IMR-90 (cell line): ENCODE data around the gene KAZN. TPM values are rescaled to one million over a fixed set of nuclear protein-coding genes. Genes with fewer than 3 reads are reported as not detected.

Experiments used
- ATAC-seq: fragments of 200-7000 bp; cut with Tn5 transposase; 2 replicates; pipeline ENCODE4 v1.9.1; 2020; ENCODE audit warnings: low read depth, mild to moderate bottlenecking, moderate library complexity
- BruUV-seq: library from RNA; stranded (reverse); fragments of 400-500 nt; replicated peaks from 2 replicates; lab custom pipeline; 2021; lab: Mats Ljungman, UMichigan
- CTCF ChIA-PET: fragments of 300-600 bp; formaldehyde crosslinking; extraction: SDS; loops from one replicate; lab custom pipeline; 2021; ENCODE audit warnings: antibody characterized with exemption; lab: Yijun Ruan, JAX
- POLR2A ChIA-PET: fragments of 300-600 bp; sonication (Branson Sonifier 250); formaldehyde crosslinking; loops from one replicate; lab custom pipeline; 2022; ENCODE audit warnings: antibody characterized with exemption; ENCODE audit not compliant: unreplicated experiment; lab: Charles Lee
- DNase-seq: peaks from one replicate; pipeline ENCODE4 v3.0.0; 2013
- H2AFZ ChIP-seq: replicated peaks from 2 replicates; pipeline ENCODE3; 2013; ENCODE audit warnings: low read length, mild to moderate bottlenecking; ENCODE audit not compliant: poor library complexity
- H2AK5ac ChIP-seq: 2 replicates; pipeline ENCODE4 v1.6.1; 2013; ENCODE audit warnings: low read depth, low read length, inconsistent platforms
- H2AK9ac ChIP-seq: replicated peaks from 2 replicates; pipeline ENCODE3; 2013; ENCODE audit warnings: mild to moderate bottlenecking, low read depth, low read length, moderate library complexity; ENCODE audit not compliant: poor library complexity
- H2BK120ac ChIP-seq: 2 replicates; pipeline ENCODE4 v1.6.1; 2013; ENCODE audit warnings: low read depth, low read length, inconsistent platforms
- H2BK15ac ChIP-seq: 3 replicates; pipeline ENCODE4 v1.6.1; 2013; ENCODE audit warnings: low read depth, low read length, inconsistent platforms
- H2BK20ac ChIP-seq: 2 replicates; pipeline ENCODE4 v1.6.1; 2013; ENCODE audit warnings: low read depth, mild to moderate bottlenecking, inconsistent platforms, low read length, moderate library complexity
- H2BK5ac ChIP-seq: 2 replicates; pipeline ENCODE4 v1.6.1; 2013; ENCODE audit warnings: mild to moderate bottlenecking, low read depth, low read length, inconsistent platforms; ENCODE audit not compliant: poor library complexity, severe bottlenecking
- H3K14ac ChIP-seq: replicated peaks from 2 replicates; pipeline ENCODE4 v1.6.1; 2013; ENCODE audit warnings: low read depth, low read length, inconsistent platforms
- H3K18ac ChIP-seq: 2 replicates; pipeline ENCODE4 v1.6.1; 2013; ENCODE audit warnings: low read depth, low read length, control low read depth
- H3K23ac ChIP-seq: 2 replicates; pipeline ENCODE4 v1.6.1; 2013; ENCODE audit warnings: low read depth, low read length, inconsistent platforms
- H3K27ac ChIP-seq: 2 replicates; pipeline ENCODE4 v1.5.1; 2013; ENCODE audit warnings: mild to moderate bottlenecking, control low read depth, low read length; ENCODE audit not compliant: insufficient read depth
- H3K27me3 ChIP-seq: 2 replicates; pipeline ENCODE4 v1.6.1; 2013; ENCODE audit warnings: low read length; ENCODE audit not compliant: control insufficient read depth, insufficient read depth
- H3K36me3 ChIP-seq: 2 replicates; pipeline ENCODE4 v1.6.1; 2013; ENCODE audit warnings: low read length, mixed read lengths; ENCODE audit not compliant: control insufficient read depth, insufficient read depth
- H3K4ac ChIP-seq: 2 replicates; pipeline ENCODE4 v1.6.1; 2013; ENCODE audit warnings: low read depth, low read length, inconsistent platforms
- H3K4me1 ChIP-seq: 2 replicates; pipeline ENCODE4 v1.6.1; 2013; ENCODE audit warnings: low read length, mixed read lengths; ENCODE audit not compliant: control insufficient read depth, insufficient read depth
- H3K4me2 ChIP-seq: 2 replicates; pipeline ENCODE4 v1.6.1; 2013; ENCODE audit warnings: low read depth, mild to moderate bottlenecking, control low read depth, low read length, moderate library complexity
- H3K4me3 ChIP-seq: 2 replicates; pipeline ENCODE4 v1.5.1; 2013; ENCODE audit warnings: low read depth, mild to moderate bottlenecking, control low read depth, low read length, moderate library complexity; ENCODE audit not compliant: insufficient read depth
- H3K56ac ChIP-seq: 2 replicates; pipeline ENCODE4 v1.6.1; 2013; ENCODE audit warnings: low read length, inconsistent platforms; ENCODE audit not compliant: insufficient read depth; ENCODE audit errors: extremely low read depth
- H3K79me1 ChIP-seq, 2 experiments: 2 replicates each; pipeline ENCODE4 v1.6.1; 2013; ENCODE audit warnings: low read length in 2 of 2, inconsistent platforms in 1 of 2, low read depth in 1 of 2
- H3K9ac ChIP-seq: 2 replicates; pipeline ENCODE4 v1.6.1; 2013; ENCODE audit warnings: low read depth, low read length, control low read depth
- H3K9me1 ChIP-seq: 2 replicates; pipeline ENCODE4 v1.6.1; 2013; ENCODE audit warnings: low read length, inconsistent platforms; ENCODE audit not compliant: insufficient read depth
- H3K9me3 ChIP-seq: 2 replicates; pipeline ENCODE4 v1.6.1; 2013; ENCODE audit warnings: low read length; ENCODE audit not compliant: control insufficient read depth, insufficient read depth
- H4K20me1 ChIP-seq: 2 replicates; pipeline ENCODE4 v1.6.1; 2013; ENCODE audit warnings: low read length, inconsistent platforms; ENCODE audit not compliant: insufficient read depth
- H4K5ac ChIP-seq: 2 replicates; pipeline ENCODE4 v1.6.1; 2013; ENCODE audit warnings: mild to moderate bottlenecking, low read depth, low read length, control low read depth
- H4K8ac ChIP-seq, 2 experiments: 2 replicates each; pipeline ENCODE4 v1.6.1; 2013; ENCODE audit warnings: low read depth in 2 of 2, low read length in 2 of 2, control low read depth in 1 of 2, inconsistent platforms in 1 of 2
- H4K91ac ChIP-seq: 2 replicates; pipeline ENCODE4 v1.6.1; 2013; ENCODE audit warnings: low read depth, low read length, inconsistent platforms; ENCODE audit not compliant: insufficient read depth
- BHLHE40 ChIP-seq: fragments of 150-350 bp; IDR thresholded peaks from 2 replicates; pipeline ENCODE4 v1.6.1; 2016; ENCODE audit warnings: mild to moderate bottlenecking, low read depth, low read length
- CHD1 ChIP-seq: IDR thresholded peaks from 2 replicates; pipeline ENCODE4 v1.6.1; 2012; ENCODE audit warnings: low read depth, low read length, improper control_type of control experiment
- CTCF ChIP-seq: conservative IDR thresholded peaks from 2 replicates; pipeline ENCODE4 v1.5.1; 2012; ENCODE audit warnings: mild to moderate bottlenecking, low read depth, low read length, improper control_type of control experiment
- NFE2L2 ChIP-seq: fragments of 150-350 bp; IDR thresholded peaks from 2 replicates; pipeline ENCODE4 v1.6.1; 2016; ENCODE audit warnings: low read depth, mild to moderate bottlenecking, low read length
- RCOR1 ChIP-seq: IDR thresholded peaks from 2 replicates; pipeline ENCODE4 v1.6.1; 2012; ENCODE audit warnings: mild to moderate bottlenecking, low read length, improper control_type of control experiment; ENCODE audit not compliant: insufficient replicate concordance
- WGBS, 2 experiments: methylation state at CpG; one replicate each; pipeline versions ENCODE4 v1.1.5 to v1.1.7; 2013; ENCODE audit warnings: missing lambda C conversion rate in 2 of 2; ENCODE audit not compliant: insufficient read length in 1 of 2; ENCODE audit errors: extremely low coverage in 2 of 2; 5-methylcytosine and 5-hydroxymethylcytosine counted together
- dilution Hi-C: fragments of 300-500 bp; cut with HindIII; formaldehyde crosslinking; loops from one replicate; pipeline ENCODE4 v1.14.3; 2018; ENCODE audit warnings: low sequenced_read_pairs; ENCODE audit not compliant: unreplicated experiment
- in situ Hi-C: fragments of 300-500 bp; cut with MboI; formaldehyde crosslinking; loops from 3 replicates; pipeline ENCODE4 v1.14.3; 2019; ENCODE audit warnings: low sequenced_read_pairs, inconsistent platforms, mixed read lengths
- intact Hi-C: fragments of 100-400 bp; cut with micrococcal nuclease; formaldehyde crosslinking; loops from 2 replicates; pipeline ENCODE4 v1.10.0; 2022
- polyA plus RNA-seq, 3 experiments: library from polyadenylated mRNA; depleted of rRNA; stranded (reverse); fragments of >200 nt; gene quantifications; 2 replicates each; pipeline ENCODE4 v1.2.3, GENCODE V29; 2012; ENCODE audit warnings: low replicate concordance in 1 of 3
- total RNA-seq: library from RNA; depleted of rRNA; stranded (reverse); fragments of >200 nt; gene quantifications from 2 replicates; pipeline ENCODE4 v1.2.3, GENCODE V29; 2012

The KAZN gene
- total and polyA plus RNA-seq, 2 of the 4 experiments (the other 2 are of a cell fraction): 5.2 to 10.5 TPM

GRCh38 chr1:15123270-15123669, 524.8 kb downstream of the KAZN start:
- no peak overlapping the region for H3K18ac ChIP-seq
- H3K14ac ChIP-seq: no peak overlapping the region
- H3K79me1 ChIP-seq: no peaks in the 10 kb centered on the region
- no peaks in the 10 kb centered on the region for H3K36me3 ChIP-seq
- no peak for DNase-seq
- H4K91ac ChIP-seq: no peak overlapping the region
- in situ Hi-C loops (no loop called here), intact Hi-C loops (no loop called here), dilution Hi-C loops (no loop called here)
- WGBS, 2 experiments: 17% methylated on average over 1 of the region's 5 CpGs; no CpG with 5 or more reads in 1 of the 2 experiments
- no peak overlapping the region for H2AFZ ChIP-seq
- no peak overlapping the region for H2BK15ac ChIP-seq
- H3K9me3 ChIP-seq: no peaks in the 10 kb centered on the region
- H4K8ac ChIP-seq: no peak overlapping the region
- H2BK20ac ChIP-seq: no peak overlapping the region
- H4K20me1 ChIP-seq: no peaks in the 10 kb centered on the region; the same call in 1 of the 2 replicates
- H3K4me2 ChIP-seq: no peak overlapping the region
- no peak for ATAC-seq
- TF ChIP-seq RCOR1 (no peak), NFE2L2 (no peak), CHD1 (no peak), CTCF (no peak), BHLHE40 (no peak)
- no peaks in the 10 kb centered on the region for H3K9me1 ChIP-seq
- H3K27ac ChIP-seq: no peak overlapping the region
- BruUV-seq: no TSS peak
- ChIA-PET CTCF (interaction anchor here (0.6 kb wide), 1 partner anchor 109 kb away, joined by 3 read pairs; no protein-coding TSS in a partner anchor), POLR2A (no interaction called here)
- H4K5ac ChIP-seq: no peak overlapping the region
- H2AK9ac ChIP-seq: no peak overlapping the region
- no peak overlapping the region for H3K4ac ChIP-seq
- H3K9ac ChIP-seq: no peak overlapping the region
- no peak overlapping the region for H2AK5ac ChIP-seq
- H3K23ac ChIP-seq: no peak overlapping the region
- no peak overlapping the region for H2BK5ac ChIP-seq
- H2BK120ac ChIP-seq: no peak overlapping the region
- no peak overlapping the region for H3K56ac ChIP-seq
- H3K27me3 ChIP-seq: peaks cover 28% of the 10 kb centered on the region
- no peaks in the 10 kb centered on the region for H3K4me1 ChIP-seq
- H3K4me3 ChIP-seq: no peak overlapping the region
